Stimulated activated CD4-positive, alpha-beta T cell treated with anti-CD3 and anti-CD28 coated beads, Interleukin-15, amount 100 ng/mL, for 1 hour (primary cell): Measurements from ENCODE around the gene NET1.

ENCODE experiments used
- DNase-seq, 2 donors: peaks; one replicate each; pipeline ENCODE4 v3.0.0-alpha.2; 2020; ENCODE audit warnings: low read depth in 1 of 2, low spot score in 1 of 2

The NET1 gene

DNA sequence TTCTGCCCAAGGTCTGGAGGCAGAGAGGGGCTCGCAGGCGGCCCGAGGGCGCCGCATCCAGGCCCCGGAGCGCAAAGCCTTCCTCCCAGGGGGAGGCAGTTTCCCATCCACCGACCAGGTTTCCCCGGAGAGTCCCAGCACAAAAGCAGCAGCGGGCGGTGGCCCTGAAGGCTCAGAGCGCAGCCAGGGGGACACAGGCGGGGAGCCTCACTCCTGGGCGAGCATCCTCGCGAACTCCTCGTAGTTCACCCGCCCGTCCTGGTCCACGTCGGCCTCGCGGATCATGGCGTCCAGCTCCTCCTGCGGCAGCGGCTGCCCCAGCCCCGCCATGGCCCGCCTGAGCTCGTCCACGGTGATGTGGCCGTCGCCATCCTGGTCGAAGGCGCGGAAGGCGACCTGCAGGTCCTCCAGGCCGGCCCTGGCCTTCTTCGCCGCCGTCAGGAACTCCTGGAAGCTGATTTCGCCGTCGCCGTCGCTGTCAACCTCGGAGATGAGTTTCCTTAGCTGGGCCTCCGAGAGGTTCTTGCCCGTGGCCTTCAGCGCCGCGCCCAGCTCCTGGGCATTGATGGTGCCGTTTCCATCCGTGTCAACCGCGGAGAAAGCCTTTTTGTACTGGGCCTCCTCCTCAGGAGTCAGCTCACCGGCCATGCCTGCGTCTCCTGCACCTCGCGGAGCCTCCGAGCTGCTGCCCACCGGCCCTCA is 86.6 kb downstream of the NET1 start:
- no peak for DNase-seq

DNA sequence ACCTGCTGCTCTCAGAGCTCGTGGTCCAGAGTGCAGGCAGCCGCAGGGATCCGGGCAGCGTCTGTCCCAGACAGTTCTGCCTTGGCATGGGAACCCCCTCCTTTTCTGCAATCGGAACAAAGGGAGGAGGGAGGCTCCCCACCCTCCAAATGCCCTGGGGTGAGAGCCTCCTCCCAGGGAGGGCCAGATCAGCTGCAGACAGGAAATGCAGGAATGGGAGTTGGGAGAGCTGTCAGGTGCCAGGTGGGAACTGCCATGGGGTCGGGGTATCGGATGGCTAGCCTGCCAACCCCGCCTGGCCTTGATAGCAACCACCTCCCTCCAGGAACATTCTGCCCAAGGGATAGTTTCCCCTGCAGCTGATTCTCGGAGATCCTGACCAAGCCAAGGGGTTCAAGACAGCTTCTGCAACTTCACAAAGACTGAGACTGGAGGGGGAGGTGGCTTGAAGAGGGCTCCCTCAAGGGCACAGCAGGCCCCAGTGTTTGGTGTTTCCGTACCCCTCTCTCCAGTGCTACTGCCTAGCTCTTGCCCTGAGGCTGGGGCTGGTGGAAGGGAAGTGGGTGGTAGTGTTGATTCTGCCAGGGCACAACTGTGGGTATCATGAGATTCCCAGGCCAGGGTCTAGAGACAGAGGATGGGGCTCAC is 87.3 kb downstream of the NET1 start, which contains the start of gene CALML5:
TSS of gene CALML5 (minus strand) at position 78 of the 648 bp plus-strand sequence. CDS start 132 bp downstream, outside the sequence.
- DNase-seq = no peak

DNA sequence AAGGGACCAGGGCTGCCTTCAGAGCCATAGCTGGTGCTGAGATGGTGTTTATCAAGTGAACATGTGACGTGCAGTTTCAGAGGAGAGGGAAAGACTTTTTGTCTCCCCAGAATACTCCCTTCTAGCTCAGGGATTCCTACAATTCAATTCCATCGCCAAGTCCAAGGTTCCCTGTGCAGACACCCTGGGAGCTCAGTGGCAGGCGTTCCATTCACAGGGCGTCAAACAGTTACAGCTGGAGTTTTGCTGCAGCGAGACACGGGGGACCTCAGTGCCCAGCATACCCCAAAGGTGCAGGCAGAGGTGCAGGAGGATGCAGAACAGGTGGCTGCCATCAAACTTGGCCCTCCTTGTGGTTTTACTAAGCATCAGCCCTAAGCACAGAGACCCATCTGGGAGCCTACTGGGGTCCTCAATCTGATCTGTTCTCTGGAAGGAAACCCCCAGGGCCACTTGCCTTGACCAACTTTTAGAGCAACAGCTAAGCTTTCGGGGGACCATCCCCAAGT is 87.9 kb downstream of the NET1 start:
- no peak for DNase-seq

DNA sequence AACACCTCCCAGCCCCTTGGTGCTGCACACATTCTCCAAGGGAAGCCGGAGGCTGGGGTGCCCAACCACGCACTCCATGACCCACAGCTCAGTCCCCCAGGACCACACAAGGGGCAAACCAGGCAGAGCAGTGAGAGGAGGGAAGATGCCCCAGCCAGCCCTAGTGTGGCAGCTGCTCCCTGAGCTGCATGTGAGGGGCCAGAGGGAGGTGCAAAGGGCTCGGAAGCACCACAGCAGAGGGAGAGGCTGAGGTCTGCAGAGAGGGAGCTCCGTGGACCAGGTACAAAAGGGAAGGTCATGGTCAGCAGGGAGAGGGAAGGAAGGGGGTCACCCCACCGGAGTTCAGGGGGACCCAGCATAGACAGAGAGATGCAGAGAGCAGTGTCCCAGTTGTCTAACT is 88.6 kb downstream of the NET1 start:
- DNase-seq = no peak

DNA sequence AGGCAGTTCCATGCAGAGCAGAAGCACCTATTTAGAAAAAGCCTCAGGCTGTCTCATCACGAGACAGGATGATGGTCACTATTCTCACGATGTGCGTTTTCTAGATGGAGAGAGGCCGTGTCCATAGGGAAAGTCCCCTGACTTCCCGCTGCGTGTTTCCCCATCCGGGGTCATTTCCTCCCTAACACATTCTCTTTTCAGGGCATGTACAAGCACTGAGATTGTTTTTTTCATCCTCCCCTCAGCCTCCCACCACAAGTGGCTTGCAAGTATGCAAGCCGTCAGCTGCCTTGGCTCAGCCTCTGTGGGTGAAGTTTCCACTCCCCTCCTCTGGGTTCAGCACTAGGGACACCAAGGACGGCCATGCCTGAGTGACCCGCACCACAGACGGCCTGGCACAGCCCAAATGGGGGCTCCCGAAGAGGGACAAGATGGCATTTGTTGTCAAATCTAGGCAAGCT is 89.7 kb downstream of the NET1 start:
- no peak for DNase-seq

GRCh38 chr10:5502571-5503476 is 90.5 kb downstream of the NET1 start:
- DNase-seq = no peak

DNA sequence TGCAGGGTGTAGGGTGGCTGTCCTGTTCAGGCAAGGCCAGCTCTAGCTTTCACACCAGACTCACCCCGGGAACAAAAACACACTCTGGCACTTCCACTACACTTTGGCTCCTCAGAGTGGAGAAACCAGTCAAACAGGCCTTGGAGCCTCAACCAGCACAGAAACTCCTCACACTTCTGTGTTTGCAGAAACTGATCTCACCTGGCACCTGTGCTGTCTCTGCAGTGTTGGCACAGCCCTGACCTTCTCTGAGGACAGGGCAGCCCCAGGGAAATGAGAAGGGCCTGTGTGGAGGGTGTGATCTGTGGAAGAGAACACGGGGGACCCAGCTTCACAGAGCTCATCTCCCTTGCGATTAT is 91.1 kb downstream of the NET1 start:
- DNase-seq = no peak

- DNase-seq = no peak
Measured at GRCh38 chr10:5504146-5505072, 92.1 kb downstream of the NET1 start.

GRCh38 chr10:5506246-5506645 is 93.9 kb downstream of the NET1 start:
- no peak for DNase-seq

- no peak for DNase-seq
Measured at GRCh38 chr10:5506751-5507648, 94.6 kb downstream of the NET1 start.

GRCh38 chr10:5507649-5508131 is 95.3 kb downstream of the NET1 start:
- no peak for DNase-seq

GRCh38 chr10:5508161-5508604 is 95.8 kb downstream of the NET1 start:
- DNase-seq = no peak
